ENCODE data around the gene TRIM39. TPM values are rescaled to one million over a fixed set of nuclear protein-coding genes. Genes with fewer than 3 reads are reported as not detected.

The TRIM39 gene
- total RNA-seq, 1 experiment from 2014 or later, result 24.9 TPM

DNA sequence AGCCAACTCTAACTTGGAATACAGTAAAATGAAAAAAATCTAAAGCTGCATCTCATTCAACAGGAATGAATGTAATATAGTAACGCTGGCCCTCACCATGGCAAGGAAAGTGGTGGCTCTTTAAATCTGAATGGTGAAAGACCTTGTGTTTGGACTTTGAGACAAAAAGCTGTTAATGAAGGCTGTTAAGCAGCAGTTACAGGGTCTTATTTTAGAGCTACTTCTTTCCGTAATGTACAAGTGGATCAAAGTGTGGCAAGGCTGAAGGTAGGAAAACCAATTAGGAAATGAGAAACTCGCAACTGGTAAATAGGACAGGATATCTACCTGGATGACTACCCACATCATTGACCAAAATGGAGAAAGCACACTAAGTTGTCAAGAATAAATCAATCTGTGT is 11.6 kb upstream of the TRIM39 start:
- H3K9me3 Mint-ChIP-seq, result no peaks in the 10 kb centered on the region
- H3K4me3 Mint-ChIP-seq, result no peak overlapping the region
- no peak overlapping the region; the same call in 1 of the 2 replicates for H3K27ac Mint-ChIP-seq
- DNase-seq (ENCODE audit: low spot score) (no peak), ATAC-seq (no peak)
- H3K4me1 Mint-ChIP-seq, result peaks cover 49% of the 10 kb centered on the region
- ChIA-PET POLR2A (interaction anchor here (1.7 kb wide), 1 partner anchor 11 kb away, joined by 7 read pairs; the partner anchor contains the start of gene TRIM39), CTCF (interaction anchor here (0.9 kb wide), 1 partner anchor 43 kb away, joined by 4 read pairs; no protein-coding TSS in a partner anchor)
- no peaks in the 10 kb centered on the region for H3K27me3 Mint-ChIP-seq (ENCODE audit: low read depth)
- TF ChIP-seq TCF7 (CRISPR knock-in tag; IDR thresholded peaks at IDR 0.05; ENCODE audit: low read depth) (no peak), JUN (CRISPR knock-in tag; IDR thresholded peaks at IDR 0.05) (no peak), JAZF1 (CRISPR knock-in tag; IDR thresholded peaks at IDR 0.05) (no peak), NFE2L1 (CRISPR knock-in tag; IDR thresholded peaks at IDR 0.05) (no peak), ZNF416 (CRISPR knock-in tag; IDR thresholded peaks at IDR 0.05) (no peak), ZNF263 (CRISPR knock-in tag; IDR thresholded peaks at IDR 0.05; ENCODE audit: low read depth) (no peak)
- TF ChIP-seq, protein P1, sequence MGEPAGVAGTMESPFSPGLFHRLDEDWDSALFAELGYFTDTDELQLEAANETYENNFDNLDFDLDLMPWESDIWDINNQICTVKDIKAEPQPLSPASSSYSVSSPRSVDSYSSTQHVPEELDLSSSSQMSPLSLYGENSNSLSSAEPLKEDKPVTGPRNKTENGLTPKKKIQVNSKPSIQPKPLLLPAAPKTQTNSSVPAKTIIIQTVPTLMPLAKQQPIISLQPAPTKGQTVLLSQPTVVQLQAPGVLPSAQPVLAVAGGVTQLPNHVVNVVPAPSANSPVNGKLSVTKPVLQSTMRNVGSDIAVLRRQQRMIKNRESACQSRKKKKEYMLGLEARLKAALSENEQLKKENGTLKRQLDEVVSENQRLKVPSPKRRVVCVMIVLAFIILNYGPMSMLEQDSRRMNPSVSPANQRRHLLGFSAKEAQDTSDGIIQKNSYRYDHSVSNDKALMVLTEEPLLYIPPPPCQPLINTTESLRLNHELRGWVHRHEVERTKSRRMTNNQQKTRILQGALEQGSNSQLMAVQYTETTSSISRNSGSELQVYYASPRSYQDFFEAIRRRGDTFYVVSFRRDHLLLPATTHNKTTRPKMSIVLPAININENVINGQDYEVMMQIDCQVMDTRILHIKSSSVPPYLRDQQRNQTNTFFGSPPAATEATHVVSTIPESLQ (CRISPR knock-in tag; IDR thresholded peaks at IDR 0.05), result no peak
- TF ChIP-seq, protein P2, sequence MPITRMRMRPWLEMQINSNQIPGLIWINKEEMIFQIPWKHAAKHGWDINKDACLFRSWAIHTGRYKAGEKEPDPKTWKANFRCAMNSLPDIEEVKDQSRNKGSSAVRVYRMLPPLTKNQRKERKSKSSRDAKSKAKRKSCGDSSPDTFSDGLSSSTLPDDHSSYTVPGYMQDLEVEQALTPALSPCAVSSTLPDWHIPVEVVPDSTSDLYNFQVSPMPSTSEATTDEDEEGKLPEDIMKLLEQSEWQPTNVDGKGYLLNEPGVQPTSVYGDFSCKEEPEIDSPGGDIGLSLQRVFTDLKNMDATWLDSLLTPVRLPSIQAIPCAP (CRISPR knock-in tag; IDR thresholded peaks at IDR 0.05), result no peak
- TF ChIP-seq, protein P3, sequence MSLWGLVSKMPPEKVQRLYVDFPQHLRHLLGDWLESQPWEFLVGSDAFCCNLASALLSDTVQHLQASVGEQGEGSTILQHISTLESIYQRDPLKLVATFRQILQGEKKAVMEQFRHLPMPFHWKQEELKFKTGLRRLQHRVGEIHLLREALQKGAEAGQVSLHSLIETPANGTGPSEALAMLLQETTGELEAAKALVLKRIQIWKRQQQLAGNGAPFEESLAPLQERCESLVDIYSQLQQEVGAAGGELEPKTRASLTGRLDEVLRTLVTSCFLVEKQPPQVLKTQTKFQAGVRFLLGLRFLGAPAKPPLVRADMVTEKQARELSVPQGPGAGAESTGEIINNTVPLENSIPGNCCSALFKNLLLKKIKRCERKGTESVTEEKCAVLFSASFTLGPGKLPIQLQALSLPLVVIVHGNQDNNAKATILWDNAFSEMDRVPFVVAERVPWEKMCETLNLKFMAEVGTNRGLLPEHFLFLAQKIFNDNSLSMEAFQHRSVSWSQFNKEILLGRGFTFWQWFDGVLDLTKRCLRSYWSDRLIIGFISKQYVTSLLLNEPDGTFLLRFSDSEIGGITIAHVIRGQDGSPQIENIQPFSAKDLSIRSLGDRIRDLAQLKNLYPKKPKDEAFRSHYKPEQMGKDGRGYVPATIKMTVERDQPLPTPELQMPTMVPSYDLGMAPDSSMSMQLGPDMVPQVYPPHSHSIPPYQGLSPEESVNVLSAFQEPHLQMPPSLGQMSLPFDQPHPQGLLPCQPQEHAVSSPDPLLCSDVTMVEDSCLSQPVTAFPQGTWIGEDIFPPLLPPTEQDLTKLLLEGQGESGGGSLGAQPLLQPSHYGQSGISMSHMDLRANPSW (CRISPR knock-in tag; conservative IDR thresholded peaks at IDR 0.05; ENCODE audit: low read depth), result no peak
- peaks cover 37% of the 10 kb centered on the region for H3K36me3 Mint-ChIP-seq

DNA sequence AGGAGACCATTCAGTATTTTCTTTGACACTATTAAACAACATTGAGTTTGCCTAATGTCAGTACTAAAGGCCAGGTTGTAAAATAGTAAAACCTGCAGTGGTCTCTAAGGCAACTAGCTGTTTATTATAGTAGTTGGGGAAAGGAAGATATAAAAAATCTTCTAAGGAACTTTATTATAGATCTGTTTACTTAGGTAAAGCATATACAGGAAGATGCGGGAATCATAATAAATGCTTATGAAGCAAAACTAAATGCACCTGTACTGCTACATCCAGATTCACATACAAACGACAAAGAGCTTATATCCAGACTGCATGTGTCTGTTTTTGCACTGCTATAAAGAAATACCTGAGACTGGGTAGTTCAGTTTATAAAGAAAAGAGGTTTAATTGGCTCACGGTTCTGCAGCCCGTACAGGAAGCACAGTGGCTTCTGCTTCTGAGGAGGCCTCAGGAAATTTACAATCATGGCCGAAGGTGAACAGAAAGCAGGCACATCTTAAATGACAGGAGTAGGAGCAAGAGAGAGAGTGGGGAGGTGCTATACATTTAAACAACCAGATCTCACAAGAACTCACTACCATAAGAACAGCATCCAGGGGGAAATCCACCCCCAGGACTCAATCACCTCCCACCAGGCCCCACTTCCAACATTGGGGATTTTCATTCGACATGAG is 8.7 kb upstream of the TRIM39 start:
- DNase-seq (ENCODE audit: low spot score) (no peak), ATAC-seq (no peak)
- TF ChIP-seq KAT7 (CRISPR knock-in tag; IDR thresholded peaks at IDR 0.05; ENCODE audit: borderline replicate concordance) (no peak), ATF1 (CRISPR knock-in tag; IDR thresholded peaks at IDR 0.05) (no peak), ZBTB21 (CRISPR knock-in tag; IDR thresholded peaks at IDR 0.05; ENCODE audit: borderline replicate concordance) (no peak), CREB1 (CRISPR knock-in tag; IDR thresholded peaks at IDR 0.05) (no peak), PRRX2 (CRISPR knock-in tag; IDR thresholded peaks at IDR 0.05) (no peak)
- peaks cover 31% of the 10 kb centered on the region for H3K36me3 Mint-ChIP-seq
- ChIA-PET POLR2A (no interaction called here), CTCF (interaction anchor here (0.8 kb wide), 1 partner anchor 78 kb away, joined by 3 read pairs; no protein-coding TSS in a partner anchor)
- peak overlapping the region; percentile 91 for H3K27ac Mint-ChIP-seq
- no peak overlapping the region; the same call in 1 of the 2 replicates for H3K4me3 Mint-ChIP-seq
- peaks cover 67% of the 10 kb centered on the region for H3K4me1 Mint-ChIP-seq
- no peaks in the 10 kb centered on the region for H3K9me3 Mint-ChIP-seq
- no peaks in the 10 kb centered on the region; the same call in 1 of the 2 replicates for H3K27me3 Mint-ChIP-seq (ENCODE audit: low read depth)

DNA sequence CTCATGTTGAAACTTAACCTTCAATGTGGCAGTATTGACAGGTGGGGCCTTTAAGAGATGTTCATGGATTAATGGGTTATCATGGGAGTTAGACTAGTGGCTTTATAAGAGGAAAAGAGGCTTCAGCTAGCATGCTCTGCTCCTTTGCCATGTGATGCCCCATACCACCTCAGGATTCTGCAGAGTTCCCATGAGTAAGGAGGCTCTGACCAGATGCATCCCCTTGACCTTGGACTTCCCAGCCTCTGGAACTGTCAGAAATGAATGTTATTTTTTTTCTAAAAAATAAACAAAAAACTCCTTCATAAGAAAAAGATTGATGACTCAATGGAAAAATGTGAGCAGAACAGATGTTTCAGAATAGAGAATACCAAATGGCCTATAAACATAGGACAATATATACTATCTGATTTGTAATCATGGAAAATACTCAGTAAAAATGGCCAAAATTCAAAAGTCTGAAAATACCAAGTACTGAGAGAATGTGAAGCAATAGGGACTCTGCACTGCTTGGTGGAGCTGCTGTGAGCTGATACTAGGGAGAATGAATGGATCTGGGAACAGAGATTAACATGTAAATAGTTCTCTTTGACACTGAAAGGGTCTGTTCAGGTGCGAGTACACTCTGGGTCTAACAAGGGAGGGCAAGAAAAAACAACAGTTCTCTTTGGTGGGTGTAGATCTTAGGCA is 7.4 kb upstream of the TRIM39 start:
- peaks cover 80% of the 10 kb centered on the region for H3K4me1 Mint-ChIP-seq
- TF ChIP-seq GRHL2 (CRISPR knock-in tag; IDR thresholded peaks at IDR 0.05; ENCODE audit: insufficient replicate concordance, severe bottlenecking), result no peak
- TF ChIP-seq FOXP1 (CRISPR knock-in tag; IDR thresholded peaks at IDR 0.05; ENCODE audit: borderline replicate concordance), result no peak
- no peaks in the 10 kb centered on the region; the same call in 1 of the 2 replicates for H3K27me3 Mint-ChIP-seq (ENCODE audit: low read depth)
- no peaks in the 10 kb centered on the region for H3K9me3 Mint-ChIP-seq
- ATAC-seq (peak; percentile 83), DNase-seq (ENCODE audit: low spot score) (no peak)
- CTCF ChIA-PET, result no interaction called here
- POLR2A ChIA-PET, result no interaction called here
- peaks cover 20% of the 10 kb centered on the region for H3K36me3 Mint-ChIP-seq
- peak overlapping the region; percentile 80 for H3K27ac Mint-ChIP-seq
- H3K4me3 Mint-ChIP-seq, result peak overlapping the region; percentile 29
